ENCODE measurements around the gene C17orf78.
"Not testable (repeated sequence)": the region's sequence is repeated elsewhere in the genome, so short reads cannot be mapped to it uniquely, and the experiment has no call there.

The C17orf78 gene

DNA sequence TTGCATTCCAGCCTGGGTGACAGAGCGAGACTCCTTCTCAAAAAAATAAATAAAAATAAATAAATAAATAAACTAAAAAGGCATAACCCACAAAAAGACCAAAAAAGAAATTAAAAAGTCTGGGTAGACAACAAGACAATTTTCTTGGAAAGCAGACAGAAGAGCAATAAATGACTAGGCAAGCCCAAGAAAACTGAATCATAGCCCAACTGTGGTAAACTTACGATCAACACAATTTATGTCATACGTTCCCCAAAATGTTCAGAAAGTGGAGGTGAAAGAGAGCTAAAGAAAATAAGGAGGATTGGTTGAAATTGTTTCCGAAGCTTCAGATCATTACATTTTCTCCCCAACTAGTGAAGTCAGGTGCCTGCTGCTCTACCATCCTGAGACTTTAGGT is 31.3 kb upstream of the C17orf78 start:
- no peak overlapping the region for H3K4me3 ChIP-seq (ENCODE audit: low read length)
- H3K27ac ChIP-seq (ENCODE audit: low read depth, low read length) = no peak overlapping the region
- no peaks in the 10 kb centered on the region for H3K9me2 ChIP-seq (replicated peaks; ENCODE audit: control insufficient read depth, low read length)
- no peak overlapping the region for H3K4me2 ChIP-seq (ENCODE audit: low read length)
- H3K36me3 ChIP-seq (ENCODE audit: control insufficient read depth, low read length) = peaks cover 52% of the 10 kb centered on the region
- peaks cover 5% of the 10 kb centered on the region; the same call in 1 of the 2 replicates for H3F3A ChIP-seq (ENCODE audit: control insufficient read depth, insufficient read depth)
- H3K9me3 ChIP-seq (ENCODE audit: control insufficient read depth, insufficient read depth, low read length) = no peaks in the 10 kb centered on the region
- H3K27me3 ChIP-seq (ENCODE audit: control insufficient read depth, low read length) = no peaks in the 10 kb centered on the region
- no peaks in the 10 kb centered on the region for H3K4me1 ChIP-seq (ENCODE audit: control insufficient read depth, low read length)
- peaks cover 96% of the 10 kb centered on the region for H3K79me2 ChIP-seq (ENCODE audit: control insufficient read depth, low read length)
- no peaks in the 10 kb centered on the region for H4K20me1 ChIP-seq (ENCODE audit: control insufficient read depth, insufficient read depth, low read depth, low read length)
- TF ChIP-seq, protein P1, sequence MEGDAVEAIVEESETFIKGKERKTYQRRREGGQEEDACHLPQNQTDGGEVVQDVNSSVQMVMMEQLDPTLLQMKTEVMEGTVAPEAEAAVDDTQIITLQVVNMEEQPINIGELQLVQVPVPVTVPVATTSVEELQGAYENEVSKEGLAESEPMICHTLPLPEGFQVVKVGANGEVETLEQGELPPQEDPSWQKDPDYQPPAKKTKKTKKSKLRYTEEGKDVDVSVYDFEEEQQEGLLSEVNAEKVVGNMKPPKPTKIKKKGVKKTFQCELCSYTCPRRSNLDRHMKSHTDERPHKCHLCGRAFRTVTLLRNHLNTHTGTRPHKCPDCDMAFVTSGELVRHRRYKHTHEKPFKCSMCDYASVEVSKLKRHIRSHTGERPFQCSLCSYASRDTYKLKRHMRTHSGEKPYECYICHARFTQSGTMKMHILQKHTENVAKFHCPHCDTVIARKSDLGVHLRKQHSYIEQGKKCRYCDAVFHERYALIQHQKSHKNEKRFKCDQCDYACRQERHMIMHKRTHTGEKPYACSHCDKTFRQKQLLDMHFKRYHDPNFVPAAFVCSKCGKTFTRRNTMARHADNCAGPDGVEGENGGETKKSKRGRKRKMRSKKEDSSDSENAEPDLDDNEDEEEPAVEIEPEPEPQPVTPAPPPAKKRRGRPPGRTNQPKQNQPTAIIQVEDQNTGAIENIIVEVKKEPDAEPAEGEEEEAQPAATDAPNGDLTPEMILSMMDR (IDR thresholded peaks at IDR 0.05; ENCODE audit: low read depth, low read length, poor library complexity, severe bottlenecking) = no peak
- TF ChIP-seq EZH2phosphoT487 (IDR thresholded peaks at IDR 0.05; ENCODE audit: borderline replicate concordance, low read length) = no peak

DNA sequence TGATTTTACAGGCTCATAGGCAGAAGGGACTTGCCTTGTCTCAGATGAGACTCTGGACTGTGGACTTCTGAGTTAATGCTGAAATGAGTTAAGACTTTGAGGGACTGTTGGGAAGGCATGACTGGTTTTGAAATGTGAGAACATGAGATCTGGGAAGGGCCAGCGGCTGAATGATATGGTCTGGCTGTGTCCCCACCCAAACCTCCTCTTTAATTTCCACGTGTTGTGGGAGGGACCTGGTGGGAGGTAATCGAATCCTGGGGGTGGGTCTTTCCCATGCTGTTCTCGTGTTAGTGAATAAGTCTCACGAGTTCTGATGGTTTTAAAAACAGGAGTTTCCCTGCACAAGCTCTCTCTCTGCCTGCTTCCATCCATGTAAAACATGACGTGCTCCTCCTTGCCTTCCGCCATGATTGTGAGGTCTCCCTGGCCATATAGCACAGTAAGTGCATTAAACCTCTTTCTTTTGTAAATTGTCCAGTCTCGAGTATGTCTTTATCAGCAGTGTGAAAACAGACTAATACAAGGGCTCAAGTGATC is 28.9 kb upstream of the C17orf78 start:
- H3K9me2 ChIP-seq (replicated peaks; ENCODE audit: control insufficient read depth, low read length); H3K27ac ChIP-seq (ENCODE audit: low read depth, low read length); H3K9me3 ChIP-seq (ENCODE audit: control insufficient read depth, insufficient read depth, low read length); H4K20me1 ChIP-seq (ENCODE audit: control insufficient read depth, insufficient read depth, low read depth, low read length); H3K27me3 ChIP-seq (ENCODE audit: control insufficient read depth, low read length); H3K4me1 ChIP-seq (ENCODE audit: control insufficient read depth, low read length); H3K4me2 ChIP-seq (ENCODE audit: low read length); H3K4me3 ChIP-seq (ENCODE audit: low read length); H3F3A ChIP-seq (ENCODE audit: control insufficient read depth, insufficient read depth): not testable (repeated sequence)
- peaks cover 41% of the 10 kb centered on the region for H3K36me3 ChIP-seq (ENCODE audit: control insufficient read depth, low read length)
- peaks cover 96% of the 10 kb centered on the region for H3K79me2 ChIP-seq (ENCODE audit: control insufficient read depth, low read length)

DNA sequence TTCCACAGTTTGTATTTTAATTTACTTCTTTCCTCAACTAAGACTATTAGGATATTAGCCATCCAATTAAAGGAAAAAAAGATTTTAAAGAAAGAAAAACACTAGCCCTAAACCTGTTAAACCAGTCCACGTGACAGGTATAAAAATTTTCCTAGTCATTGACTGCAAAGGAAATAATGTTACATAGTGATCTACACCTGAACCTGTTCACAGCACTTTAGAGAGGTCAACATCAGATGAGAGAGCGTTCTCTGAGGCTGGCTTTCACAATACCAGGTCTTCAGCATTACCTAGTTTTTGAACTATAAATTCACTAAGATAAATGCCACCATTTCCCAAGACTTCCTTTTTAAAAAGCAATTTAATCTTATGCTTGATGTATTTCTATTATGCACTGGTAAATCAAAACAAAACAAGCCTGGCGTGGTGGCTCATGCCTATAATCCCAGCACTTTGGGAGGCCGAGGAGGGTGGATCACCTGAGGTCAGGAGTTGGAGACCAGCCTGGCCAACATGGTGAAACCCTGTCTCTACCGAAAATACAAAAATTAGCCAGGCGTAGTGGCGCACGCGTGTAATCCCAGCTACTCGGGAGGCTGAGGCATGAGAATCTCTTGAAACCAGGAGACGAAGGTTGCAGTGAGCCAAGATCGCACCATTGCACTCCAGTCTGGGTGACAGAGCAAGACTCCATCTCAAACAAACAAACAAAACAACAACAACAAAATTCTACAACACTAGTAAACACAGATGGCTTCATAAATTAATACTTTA is 18.8 kb upstream of the C17orf78 start:
- peak overlapping the region; percentile 94 for H3K4me3 ChIP-seq (ENCODE audit: low read length)
- peaks cover 11% of the 10 kb centered on the region for H4K20me1 ChIP-seq (ENCODE audit: control insufficient read depth, insufficient read depth, low read depth, low read length)
- not testable (repeated sequence) for H3K9me2 ChIP-seq (replicated peaks; ENCODE audit: control insufficient read depth, low read length); H3K9me3 ChIP-seq (ENCODE audit: control insufficient read depth, insufficient read depth, low read length); H3F3A ChIP-seq (ENCODE audit: control insufficient read depth, insufficient read depth); H3K27me3 ChIP-seq (ENCODE audit: control insufficient read depth, low read length); H3K27ac ChIP-seq (ENCODE audit: low read depth, low read length)
- peak overlapping the region; percentile 94 for H3K4me2 ChIP-seq (ENCODE audit: low read length)
- peaks cover 72% of the 10 kb centered on the region for H3K79me2 ChIP-seq (ENCODE audit: control insufficient read depth, low read length)
- peaks cover 49% of the 10 kb centered on the region for H3K36me3 ChIP-seq (ENCODE audit: control insufficient read depth, low read length)
- peaks cover 27% of the 10 kb centered on the region for H3K4me1 ChIP-seq (ENCODE audit: control insufficient read depth, low read length)

DNA sequence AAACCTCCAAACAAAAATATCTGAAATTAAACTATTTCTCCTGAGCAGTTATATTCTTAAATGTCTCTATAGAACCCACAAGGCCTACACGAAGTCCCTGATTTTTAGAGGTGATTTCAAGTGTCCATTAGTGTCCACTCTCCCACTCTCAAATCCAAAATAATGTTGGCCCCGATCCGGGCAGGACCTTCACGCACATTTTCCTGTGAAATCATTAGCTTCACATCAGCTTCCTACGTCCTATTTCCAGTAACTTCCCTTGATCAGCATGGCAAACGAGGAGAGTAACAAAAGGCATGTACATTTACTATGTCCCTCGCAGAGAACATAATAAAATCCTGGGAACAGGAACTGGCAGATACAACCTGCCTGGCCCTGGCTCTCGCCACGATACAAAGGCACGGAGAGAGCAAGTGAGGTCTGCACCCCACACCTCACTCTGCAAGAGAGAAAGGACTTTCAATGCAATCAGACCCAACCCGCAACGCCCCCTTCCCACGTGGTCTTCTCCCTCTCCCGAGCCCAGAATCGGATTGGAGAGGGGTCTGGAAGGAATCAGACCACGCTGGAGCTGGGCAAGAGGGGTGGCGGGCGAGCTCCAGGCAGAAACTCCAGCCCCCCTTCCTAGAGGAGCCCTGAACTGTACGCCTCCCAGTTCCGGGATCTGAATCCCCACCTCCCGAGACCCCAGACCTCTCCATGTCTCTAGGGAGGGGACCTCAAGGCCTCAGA is 17.5 kb upstream of the C17orf78 start:
- peak overlapping the region; percentile 94 for H3K4me2 ChIP-seq (ENCODE audit: low read length)
- no peaks in the 10 kb centered on the region for H3K27me3 ChIP-seq (ENCODE audit: control insufficient read depth, low read length)
- peak overlapping the region; percentile 94 for H3K4me3 ChIP-seq (ENCODE audit: low read length)
- H3K9me2 ChIP-seq (replicated peaks; ENCODE audit: control insufficient read depth, low read length) = no peaks in the 10 kb centered on the region
- peaks cover 7% of the 10 kb centered on the region; the same call in 1 of the 2 replicates for H3F3A ChIP-seq (ENCODE audit: control insufficient read depth, insufficient read depth)
- H3K79me2 ChIP-seq (ENCODE audit: control insufficient read depth, low read length) = peaks cover 59% of the 10 kb centered on the region
- peak overlapping the region; percentile 62 for H3K27ac ChIP-seq (ENCODE audit: low read depth, low read length)
- TF ChIP-seq, protein P1 (IDR thresholded peaks at IDR 0.05; ENCODE audit: low read depth, low read length, poor library complexity, severe bottlenecking) = no peak
- TF ChIP-seq EZH2phosphoT487 (IDR thresholded peaks at IDR 0.05; ENCODE audit: borderline replicate concordance, low read length) = no peak
- no peaks in the 10 kb centered on the region for H3K9me3 ChIP-seq (ENCODE audit: control insufficient read depth, insufficient read depth, low read length)
- peaks cover 11% of the 10 kb centered on the region; the same call in 1 of the 2 replicates for H4K20me1 ChIP-seq (ENCODE audit: control insufficient read depth, insufficient read depth, low read depth, low read length)
- peaks cover 36% of the 10 kb centered on the region for H3K36me3 ChIP-seq (ENCODE audit: control insufficient read depth, low read length)
- peaks cover 27% of the 10 kb centered on the region for H3K4me1 ChIP-seq (ENCODE audit: control insufficient read depth, low read length)
